Measurements from ENCODE around the gene SRC.

DNA sequence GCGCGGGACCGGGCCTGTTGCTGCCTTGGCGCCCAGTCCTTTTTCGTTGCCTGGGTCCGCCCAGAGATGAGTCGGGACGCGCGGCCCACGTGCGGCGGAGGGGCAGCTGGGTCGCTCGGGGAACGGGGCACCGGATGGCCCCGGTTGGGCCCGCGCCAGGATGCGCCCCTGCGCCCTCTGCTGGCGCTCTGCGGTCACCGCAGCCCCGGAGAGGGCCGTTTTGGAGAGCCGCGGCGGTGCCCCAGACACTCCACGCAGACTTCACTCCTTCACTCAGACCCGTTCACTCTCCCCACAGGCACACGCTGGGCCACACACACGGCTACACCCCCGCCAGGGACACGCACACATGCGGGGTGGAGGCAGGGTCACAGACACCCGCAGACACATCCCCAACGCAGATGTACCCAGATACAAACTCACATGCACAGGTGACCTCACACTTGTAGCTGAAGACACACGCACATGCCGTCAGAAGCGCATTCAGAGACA lies 38.8 kb downstream of the SRC start:
- no peak for TF ChIP-seq TAF1 (IDR thresholded peaks at IDR 0.05; ENCODE audit: low read depth, low read length)
- TF ChIP-seq PAX5 (IDR thresholded peaks at IDR 0.05; ENCODE audit: insufficient read depth, low read length, severe bottlenecking) = no peak
- TF ChIP-seq POLR2A (IDR thresholded peaks at IDR 0.05; ENCODE audit: low read depth, low read length) = no peak
